ENCODE data around the gene ERN2.

ERN2 gene

DNA sequence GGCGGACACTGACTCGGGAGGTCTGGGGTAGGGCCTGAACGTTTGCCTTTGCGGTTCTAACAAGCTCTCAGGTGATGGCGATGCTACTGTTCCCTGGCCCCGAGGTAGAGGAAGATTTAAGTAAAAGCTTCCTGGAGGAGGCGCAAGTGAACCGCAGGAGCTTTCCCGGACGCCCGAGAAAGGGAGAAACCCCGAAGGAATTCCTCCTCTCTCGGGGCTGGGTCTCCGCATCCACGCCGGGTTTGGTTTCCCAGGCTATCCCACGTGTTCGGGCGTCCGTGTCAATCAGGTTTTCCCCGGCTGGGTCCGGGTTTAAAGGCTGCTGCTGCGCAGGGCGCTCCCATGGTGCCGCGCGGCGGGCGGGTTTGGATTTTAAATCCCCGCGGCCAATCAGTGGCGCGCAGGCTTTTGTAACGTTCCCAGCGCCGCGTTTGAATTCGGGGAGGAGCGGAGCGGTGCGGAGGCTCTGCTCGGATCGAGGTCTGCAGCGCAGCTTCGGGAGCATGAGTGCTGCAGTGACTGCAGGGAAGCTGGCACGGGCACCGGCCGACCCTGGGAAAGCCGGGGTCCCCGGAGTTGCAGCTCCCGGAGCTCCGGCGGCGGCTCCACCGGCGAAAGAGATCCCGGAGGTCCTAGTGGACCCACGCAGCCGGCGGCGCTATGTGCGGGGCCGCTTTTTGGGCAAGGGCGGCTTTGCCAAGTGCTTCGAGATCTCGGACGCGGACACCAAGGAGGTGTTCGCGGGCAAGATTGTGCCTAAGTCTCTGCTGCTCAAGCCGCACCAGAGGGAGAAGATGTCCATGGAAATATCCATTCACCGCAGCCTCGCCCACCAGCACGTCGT is 34.4 kb downstream of the ERN2 start, which contains the start of gene PLK1:
Gene PLK1 (plus strand): TSS at position 460 of the 844 bp plus-strand sequence. CDS start 44 bp downstream, at position 504.
- no peaks in the 10 kb centered on the region for H3K79me2 ChIP-seq
- no peaks in the 10 kb centered on the region for H3K9me3 ChIP-seq (ENCODE audit: control insufficient read depth, low read length)
- no peak within 1 kb of the TSS for H3K27ac ChIP-seq
- TF ChIP-seq, protein P1, sequence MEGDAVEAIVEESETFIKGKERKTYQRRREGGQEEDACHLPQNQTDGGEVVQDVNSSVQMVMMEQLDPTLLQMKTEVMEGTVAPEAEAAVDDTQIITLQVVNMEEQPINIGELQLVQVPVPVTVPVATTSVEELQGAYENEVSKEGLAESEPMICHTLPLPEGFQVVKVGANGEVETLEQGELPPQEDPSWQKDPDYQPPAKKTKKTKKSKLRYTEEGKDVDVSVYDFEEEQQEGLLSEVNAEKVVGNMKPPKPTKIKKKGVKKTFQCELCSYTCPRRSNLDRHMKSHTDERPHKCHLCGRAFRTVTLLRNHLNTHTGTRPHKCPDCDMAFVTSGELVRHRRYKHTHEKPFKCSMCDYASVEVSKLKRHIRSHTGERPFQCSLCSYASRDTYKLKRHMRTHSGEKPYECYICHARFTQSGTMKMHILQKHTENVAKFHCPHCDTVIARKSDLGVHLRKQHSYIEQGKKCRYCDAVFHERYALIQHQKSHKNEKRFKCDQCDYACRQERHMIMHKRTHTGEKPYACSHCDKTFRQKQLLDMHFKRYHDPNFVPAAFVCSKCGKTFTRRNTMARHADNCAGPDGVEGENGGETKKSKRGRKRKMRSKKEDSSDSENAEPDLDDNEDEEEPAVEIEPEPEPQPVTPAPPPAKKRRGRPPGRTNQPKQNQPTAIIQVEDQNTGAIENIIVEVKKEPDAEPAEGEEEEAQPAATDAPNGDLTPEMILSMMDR (IDR thresholded peaks at IDR 0.05): no peak
- peak within 1 kb of the TSS; percentile 95 for H3K4me2 ChIP-seq (ENCODE audit: low read length)
- no peaks in the 10 kb centered on the region for H3K36me3 ChIP-seq (ENCODE audit: control insufficient read depth, insufficient read depth, low read length)
- H3K4me3 ChIP-seq (ENCODE audit: low read depth, low read length): peak within 1 kb of the TSS; percentile 56
- no peak within 1 kb of the TSS for H3K9ac ChIP-seq
- H3K4me1 ChIP-seq: no peaks in the 10 kb centered on the region
- peak within 1 kb of the TSS; percentile 17 for H2AFZ ChIP-seq
- no peaks in the 10 kb centered on the region for H3K27me3 ChIP-seq (ENCODE audit: control insufficient read depth, insufficient read depth, low read length)

DNA sequence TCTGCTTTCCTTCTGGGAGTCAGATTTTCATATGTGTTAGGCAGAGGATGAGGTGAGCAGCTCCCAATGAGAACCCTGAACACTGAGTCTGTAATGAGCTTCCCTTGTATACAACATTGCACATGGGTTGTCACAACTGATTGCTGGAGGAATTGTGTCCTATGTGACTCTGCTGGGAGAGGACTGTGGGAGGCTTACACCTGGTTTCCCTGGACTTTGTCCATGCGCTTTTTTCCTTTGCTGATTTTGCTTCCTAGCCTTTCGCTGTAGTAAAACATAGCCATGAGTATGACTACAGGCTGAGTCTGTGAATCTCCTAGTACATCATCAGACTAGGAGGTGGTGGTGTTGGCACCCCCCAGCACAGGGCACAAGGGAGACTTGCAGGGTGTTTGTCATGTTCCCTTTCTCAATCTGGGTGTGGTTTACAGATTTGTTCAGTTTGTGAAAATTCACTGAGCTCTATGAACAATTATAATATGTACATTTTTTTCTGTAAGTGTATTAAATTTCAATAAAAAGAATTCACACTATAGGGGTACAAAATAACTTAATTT is 36.0 kb downstream of the ERN2 start:
- no peak overlapping the region for H3K27ac ChIP-seq

GRCh38 chr16:23673971-23674614 is 38.9 kb downstream of the ERN2 start:
- Histone ChIP-seq H3K4me2 (ENCODE audit: low read length) (no peak overlapping the region), H2AFZ (no peak overlapping the region), H3K9me3 (ENCODE audit: control insufficient read depth, low read length) (no peaks in the 10 kb centered on the region), H3K4me1 (no peaks in the 10 kb centered on the region), H3K4me3 (ENCODE audit: low read depth, low read length) (no peak overlapping the region), H3K27ac (no peak overlapping the region), H3K36me3 (ENCODE audit: control insufficient read depth, insufficient read depth, low read length) (no peaks in the 10 kb centered on the region), H3K27me3 (ENCODE audit: control insufficient read depth, insufficient read depth, low read length) (no peaks in the 10 kb centered on the region), H3K9ac (no peak overlapping the region), H3K79me2 (no peaks in the 10 kb centered on the region)
- TF ChIP-seq, protein P1 (IDR thresholded peaks at IDR 0.05): no peak

More for the DNA sequence above, 36.0 kb downstream of the ERN2 start:
- TF ChIP-seq, protein P1 (IDR thresholded peaks at IDR 0.05): no peak
- Histone ChIP-seq H3K4me3 (ENCODE audit: low read depth, low read length) (no peak overlapping the region), H3K27me3 (ENCODE audit: control insufficient read depth, insufficient read depth, low read length) (no peaks in the 10 kb centered on the region), H2AFZ (no peak overlapping the region), H3K4me2 (ENCODE audit: low read length) (no peak overlapping the region), H3K9me3 (ENCODE audit: control insufficient read depth, low read length) (no peaks in the 10 kb centered on the region), H3K4me1 (no peaks in the 10 kb centered on the region), H3K79me2 (no peaks in the 10 kb centered on the region), H3K9ac (no peak overlapping the region), H3K36me3 (ENCODE audit: control insufficient read depth, insufficient read depth, low read length) (no peaks in the 10 kb centered on the region)

DNA sequence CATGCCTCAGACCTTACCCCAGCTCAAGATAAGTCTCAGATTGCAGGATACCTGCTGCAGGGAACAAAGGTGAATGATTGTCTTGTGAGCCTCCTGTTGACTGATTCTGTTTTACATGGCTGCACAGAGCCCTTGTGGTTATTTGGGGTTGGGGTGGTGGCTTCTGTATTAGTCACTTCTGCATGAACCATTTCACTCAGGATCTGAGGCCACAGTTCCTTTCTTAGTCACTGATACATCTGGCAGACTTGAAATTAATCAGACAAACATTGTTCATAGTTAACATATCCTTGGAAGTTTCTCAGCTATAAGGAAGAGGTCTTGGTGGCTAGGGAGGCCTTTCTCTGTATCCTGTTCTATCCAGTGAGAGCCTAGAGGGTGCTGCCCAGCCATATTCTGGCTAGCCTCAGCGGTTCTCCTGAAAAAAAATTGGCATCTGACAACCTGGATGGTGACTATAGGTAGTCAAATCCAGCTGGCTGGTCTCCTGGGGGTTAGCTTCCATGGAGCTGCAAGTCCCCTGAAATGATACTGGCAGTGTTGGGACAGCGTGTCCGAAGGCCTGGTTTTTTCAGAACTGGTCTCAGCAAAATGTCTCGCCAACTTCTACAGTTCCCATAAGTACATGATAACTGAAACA is 42.8 kb downstream of the ERN2 start:
- H3K36me3 ChIP-seq (ENCODE audit: control insufficient read depth, insufficient read depth, low read length): no peaks in the 10 kb centered on the region
- H3K9ac ChIP-seq: no peak overlapping the region

More for the DNA sequence above, 42.8 kb downstream of the ERN2 start:
- TF ChIP-seq, protein P1 (IDR thresholded peaks at IDR 0.05): no peak
- H3K79me2 ChIP-seq: no peaks in the 10 kb centered on the region
- no peak overlapping the region for H3K4me3 ChIP-seq (ENCODE audit: low read depth, low read length)
- H3K4me1 ChIP-seq: no peaks in the 10 kb centered on the region
- no peaks in the 10 kb centered on the region for H3K9me3 ChIP-seq (ENCODE audit: control insufficient read depth, low read length)
- no peaks in the 10 kb centered on the region for H3K27me3 ChIP-seq (ENCODE audit: control insufficient read depth, insufficient read depth, low read length)
- H2AFZ ChIP-seq: no peak overlapping the region
- H3K27ac ChIP-seq: no peak overlapping the region
- no peak overlapping the region for H3K4me2 ChIP-seq (ENCODE audit: low read length)

All from parathyroid adenoma (tissue), 2 donors.